Esophagus squamous epithelium (tissue), 5 donors: ENCODE results near the gene ACTG1. TPM values are rescaled to one million over a fixed set of nuclear protein-coding genes. Genes with fewer than 3 reads are reported as not detected.

Source experiments
- DNase-seq: peaks from one replicate; lab custom pipeline; 2025; lab: John Stamatoyannopoulos, UW
- H3K27ac ChIP-seq, 4 donors: fragments of 200-600 bp; sonication (generic); one replicate each; pipeline ENCODE4 v1.5.1; 2016 to 2019; ENCODE audit warnings: mild to moderate bottlenecking in 1 of 4
- H3K27me3 ChIP-seq, 4 donors: fragments of 200-600 bp; sonication (generic); 1 replicate in 3 of 4; 2 replicates in 1 of 4; pipeline versions ENCODE4 v1.5.1 to v1.6.0; 2017 to 2021; ENCODE audit warnings: antibody characterized with exemption in 1 of 4
- H3K36me3 ChIP-seq, 3 donors: fragments of 200-600 bp; sonication (generic); one replicate each; pipeline ENCODE4 v1.5.1; 2016 to 2019
- H3K4me1 ChIP-seq, 3 donors: fragments of 200-600 bp; sonication (generic); one replicate each; pipeline ENCODE4 v1.5.1; 2017 to 2019
- H3K4me3 ChIP-seq, 4 donors: fragments of 200-600 bp; sonication (generic); 1 replicate in 3 of 4; 2 replicates in 1 of 4; pipeline ENCODE4 v1.5.1; 2016 to 2019; ENCODE audit warnings: mild to moderate bottlenecking in 2 of 4, moderate library complexity in 1 of 4
- H3K9me3 ChIP-seq, 3 donors: fragments of 200-600 bp; sonication (generic); one replicate each; pipeline ENCODE4 v1.5.1; 2016 to 2019
- POLR2A ChIP-seq, 4 donors: fragments of 450-650 bp; IDR thresholded peaks; one replicate each; pipeline ENCODE4 v1.6.1; 2017; ENCODE audit warnings: antibody characterized with exemption in 4 of 4, mild to moderate bottlenecking in 4 of 4, moderate library complexity in 3 of 4
- WGBS, 2 donors: methylation state at CpG; one replicate each; pipeline ENCODE4 v1.1.5; 2018; 5-methylcytosine and 5-hydroxymethylcytosine counted together
- intact Hi-C: fragments of 100-400 bp; cut with DNase I; formaldehyde crosslinking; loops from one replicate; pipeline ENCODE4 v1.15.0; 2022
- total RNA-seq, 4 donors: library from RNA; depleted of rRNA; stranded (reverse); fragments of >200 nt; gene quantifications; one replicate each; pipeline ENCODE4 v1.1.0, GENCODE V29; 2016
- TF ChIP-seq, protein P1 (sequence below), 6 experiments: fragments of 450-650 bp in 4 of 6; fragments of 200-600 bp in 2 of 6; sonication (generic) in 2 of 6; IDR thresholded peaks; one replicate each; pipeline ENCODE4 v1.5.1; 2016 to 2019; ENCODE audit warnings: antibody characterized with exemption in 6 of 6, mild to moderate bottlenecking in 4 of 6, moderate library complexity in 4 of 6
- donor health status: DM: yes; HTN: yes; CAD: no.

ACTG1 gene
- total RNA-seq, 4 donors from 2014 or later: 3,349 to 6,664 (median 4,433) TPM

DNA sequence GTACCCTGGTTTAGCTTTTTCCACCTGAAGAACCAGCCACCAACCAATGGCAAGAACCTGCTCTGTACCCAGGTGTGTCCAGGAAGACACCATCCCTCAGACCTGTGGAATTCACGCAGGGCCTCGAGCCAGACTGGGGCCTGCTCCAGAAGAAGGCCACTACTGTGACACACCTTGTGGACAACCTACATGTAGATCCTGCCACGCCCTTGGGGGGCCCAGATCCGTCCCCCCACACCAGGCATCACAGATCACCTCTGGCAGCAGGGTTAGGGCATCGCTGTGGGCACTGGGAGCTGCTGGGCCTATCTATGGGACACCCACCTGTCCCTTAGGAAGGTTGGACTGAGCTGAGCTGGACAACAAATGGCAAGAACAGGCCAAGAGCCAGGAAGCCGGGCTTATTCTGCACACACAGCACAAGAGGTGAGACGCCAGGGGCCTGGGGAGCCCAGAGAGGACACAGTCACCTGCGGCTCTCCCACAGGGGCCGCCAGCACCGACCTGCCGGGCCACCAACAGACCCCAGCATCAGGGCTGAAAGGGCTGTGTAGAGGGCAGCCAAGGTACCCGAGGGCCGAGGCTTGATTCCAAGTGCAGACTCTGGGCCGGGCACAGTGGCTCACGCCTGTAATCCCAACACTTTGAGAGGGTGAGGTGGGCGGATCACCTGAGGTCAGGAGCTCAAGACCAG, 31.8 kb upstream of the ACTG1 start:
- intact Hi-C loops: no loop called here
- Histone ChIP-seq H3K27me3 (no peaks in the 10 kb centered on the region), H3K36me3 (peaks cover 19 to 97% (median 35%) of the 10 kb centered on the region in 3 donors), H3K9me3 (no peaks in the 10 kb centered on the region), H3K4me3 (no peak overlapping the region), H3K4me1 (no peaks in the 10 kb centered on the region), H3K27ac (no peak overlapping the region)
- no peak for TF ChIP-seq POLR2A (IDR thresholded peaks at IDR 0.05)
- TF ChIP-seq, protein P1, sequence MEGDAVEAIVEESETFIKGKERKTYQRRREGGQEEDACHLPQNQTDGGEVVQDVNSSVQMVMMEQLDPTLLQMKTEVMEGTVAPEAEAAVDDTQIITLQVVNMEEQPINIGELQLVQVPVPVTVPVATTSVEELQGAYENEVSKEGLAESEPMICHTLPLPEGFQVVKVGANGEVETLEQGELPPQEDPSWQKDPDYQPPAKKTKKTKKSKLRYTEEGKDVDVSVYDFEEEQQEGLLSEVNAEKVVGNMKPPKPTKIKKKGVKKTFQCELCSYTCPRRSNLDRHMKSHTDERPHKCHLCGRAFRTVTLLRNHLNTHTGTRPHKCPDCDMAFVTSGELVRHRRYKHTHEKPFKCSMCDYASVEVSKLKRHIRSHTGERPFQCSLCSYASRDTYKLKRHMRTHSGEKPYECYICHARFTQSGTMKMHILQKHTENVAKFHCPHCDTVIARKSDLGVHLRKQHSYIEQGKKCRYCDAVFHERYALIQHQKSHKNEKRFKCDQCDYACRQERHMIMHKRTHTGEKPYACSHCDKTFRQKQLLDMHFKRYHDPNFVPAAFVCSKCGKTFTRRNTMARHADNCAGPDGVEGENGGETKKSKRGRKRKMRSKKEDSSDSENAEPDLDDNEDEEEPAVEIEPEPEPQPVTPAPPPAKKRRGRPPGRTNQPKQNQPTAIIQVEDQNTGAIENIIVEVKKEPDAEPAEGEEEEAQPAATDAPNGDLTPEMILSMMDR (IDR thresholded peaks at IDR 0.05): no peak
- no peak for DNase-seq
- 87% methylated on average over 3 of the region's 16 CpGs; no CpG with 5 or more reads in 1 of the 2 donors for WGBS, 2 donors

DNA sequence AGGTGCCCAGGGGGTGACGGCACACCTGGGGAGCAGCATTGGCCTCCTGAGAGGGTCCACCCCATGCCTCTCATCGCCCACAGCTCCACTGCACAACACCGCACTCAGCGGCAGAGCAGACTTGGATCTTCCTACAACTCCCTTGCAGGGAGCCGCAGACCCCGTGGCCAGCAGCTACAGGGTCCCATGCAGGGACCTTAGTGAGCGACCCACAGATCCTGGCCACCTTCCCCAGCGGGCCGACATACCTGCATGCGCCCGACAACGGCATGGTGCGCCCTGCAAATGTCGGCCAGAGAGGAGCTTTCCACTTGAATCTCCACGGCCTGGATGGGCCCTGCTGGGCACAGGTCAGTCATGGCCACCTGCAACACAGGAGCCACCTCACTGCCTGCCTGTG, 31.2 kb upstream of the ACTG1 start:
- Histone ChIP-seq H3K9me3 (no peaks in the 10 kb centered on the region), H3K4me1 (no peaks in the 10 kb centered on the region), H3K4me3 (no peak overlapping the region), H3K27me3 (no peaks in the 10 kb centered on the region), H3K36me3 (peaks cover 19 to 97% (median 35%) of the 10 kb centered on the region in 3 donors), H3K27ac (no peak overlapping the region)
- DNase-seq: no peak
- WGBS, 2 donors: 89% methylated on average over 3 of the region's 15 CpGs; no CpG with 5 or more reads in 1 of the 2 donors
- intact Hi-C loops: no loop called here
- TF ChIP-seq, protein P1 (IDR thresholded peaks at IDR 0.05): no peak
- TF ChIP-seq POLR2A (IDR thresholded peaks at IDR 0.05): no peak

DNA sequence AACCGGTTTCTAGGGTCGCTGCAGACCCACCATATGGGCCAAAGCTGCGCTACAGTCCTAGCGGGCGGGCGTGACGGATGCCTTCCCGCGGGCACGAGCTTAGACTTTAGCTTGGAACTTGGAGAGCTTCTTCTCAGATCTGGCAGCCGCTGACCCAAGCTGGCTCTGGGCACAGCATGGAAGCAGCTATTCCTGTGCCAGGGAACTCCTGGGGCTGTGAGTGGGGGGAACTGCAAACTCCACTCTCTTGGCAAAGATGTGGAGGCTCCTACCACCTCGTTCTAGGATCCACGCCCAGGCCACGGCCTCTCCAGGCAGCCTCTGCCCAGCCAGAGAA, 30.7 kb upstream of the ACTG1 start:
- H3K36me3 ChIP-seq: peaks cover 19 to 97% (median 35%) of the 10 kb centered on the region in 3 donors
- H3K9me3 ChIP-seq: no peaks in the 10 kb centered on the region
- no peak overlapping the region for H3K4me3 ChIP-seq
- peaks cover 0 to under 1% (median 0%) of the 10 kb centered on the region in 4 donors for H3K27me3 ChIP-seq
- H3K27ac ChIP-seq: no peak overlapping the region
- intact Hi-C loops: no loop called here
- TF ChIP-seq, protein P1 (IDR thresholded peaks at IDR 0.05): no peak
- TF ChIP-seq POLR2A (IDR thresholded peaks at IDR 0.05): no peak
- 56 to 61% methylated on average over 5 to 8 of the region's 14 CpGs for WGBS, 2 donors
- no peaks in the 10 kb centered on the region for H3K4me1 ChIP-seq
- no peak for DNase-seq

DNA sequence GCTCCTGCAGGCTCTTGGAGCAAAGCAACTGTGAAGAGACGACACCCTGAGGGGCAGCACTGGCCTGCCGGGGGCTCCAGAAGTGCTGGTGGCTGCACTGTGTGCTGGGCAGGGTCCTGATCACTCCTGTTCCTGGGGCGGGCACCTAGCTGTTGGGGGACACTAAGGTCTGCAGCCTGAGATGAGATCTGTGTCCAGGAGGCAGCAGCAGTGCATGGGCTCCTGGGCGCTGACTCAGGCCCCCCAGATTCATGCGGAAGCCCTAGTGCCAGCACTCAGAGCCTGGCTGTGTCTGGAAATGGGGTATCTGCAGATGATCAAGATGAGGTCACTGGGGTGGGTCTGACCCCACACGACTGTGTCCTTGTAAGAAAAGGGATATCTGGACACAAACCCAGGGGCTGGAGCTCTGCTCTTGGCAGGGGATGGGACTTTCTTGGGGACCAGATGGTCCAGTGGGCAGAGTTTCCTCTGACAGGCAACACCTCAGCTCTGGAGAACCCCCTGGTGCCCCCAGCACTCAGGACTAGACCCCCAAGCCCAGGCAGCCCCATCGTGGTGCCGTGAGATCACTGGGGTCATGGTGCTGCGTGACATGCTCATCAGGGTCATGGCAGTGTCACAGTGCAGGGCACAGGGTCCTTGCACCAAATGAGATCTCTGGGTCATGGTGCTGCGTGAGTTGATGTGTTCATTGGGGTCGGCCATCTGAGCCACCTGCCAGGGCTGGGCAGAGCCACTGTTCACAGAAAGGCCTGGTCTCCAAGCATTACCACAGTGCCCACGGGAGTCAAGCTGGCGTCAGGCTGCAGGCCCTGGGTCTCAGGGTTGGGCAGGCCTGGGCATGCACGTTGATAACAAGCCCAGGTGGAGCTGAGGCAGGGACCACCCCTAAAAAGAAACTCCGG, 30.1 kb upstream of the ACTG1 start:
- Histone ChIP-seq H3K27ac (no peak overlapping the region), H3K27me3 (peaks cover 0 to 6% (median 0%) of the 10 kb centered on the region in 4 donors), H3K4me3 (no peak overlapping the region), H3K36me3 (peaks cover 18 to 97% (median 32%) of the 10 kb centered on the region in 3 donors), H3K4me1 (peaks cover 0 to under 1% (median 0%) of the 10 kb centered on the region in 3 donors), H3K9me3 (no peaks in the 10 kb centered on the region)
- no peak for DNase-seq
- intact Hi-C loops: no loop called here
- WGBS, 2 donors: 78 to 83% methylated on average over 3 of the region's 15 CpGs
- TF ChIP-seq, protein P1 (IDR thresholded peaks at IDR 0.05): no peak
- no peak for TF ChIP-seq POLR2A (IDR thresholded peaks at IDR 0.05)

DNA sequence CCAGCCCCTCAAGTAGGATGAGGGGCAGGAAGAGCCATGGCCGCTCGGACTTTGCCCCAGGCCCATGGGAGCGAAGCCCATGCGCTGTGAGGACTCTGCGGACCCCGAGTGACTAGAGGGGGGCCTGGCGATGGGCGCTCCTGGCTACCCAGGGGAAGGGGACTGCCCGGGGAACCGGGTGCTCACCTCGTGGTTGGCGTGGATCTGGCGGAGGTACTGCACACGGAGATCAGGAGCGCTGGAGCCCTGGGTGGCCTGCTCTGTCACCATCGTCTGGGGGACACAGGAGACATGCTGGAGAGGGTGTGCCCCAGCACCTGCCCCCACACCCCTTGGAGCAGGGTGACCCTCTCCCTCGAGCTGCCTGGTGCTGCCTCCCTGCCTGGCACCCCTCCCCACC, 28.5 kb upstream of the ACTG1 start:
- H3K4me3 ChIP-seq: no peak overlapping the region
- no peak for DNase-seq
- TF ChIP-seq, protein P1 (IDR thresholded peaks at IDR 0.05): no peak
- no peak for TF ChIP-seq POLR2A (IDR thresholded peaks at IDR 0.05)
- peaks cover 6 to 16% (median 14%) of the 10 kb centered on the region in 3 donors for H3K4me1 ChIP-seq
- H3K27me3 ChIP-seq: peaks cover 3 to 22% (median 8%) of the 10 kb centered on the region in 4 donors
- no peak overlapping the region for H3K27ac ChIP-seq
- H3K9me3 ChIP-seq: no peaks in the 10 kb centered on the region
- H3K36me3 ChIP-seq: peaks cover 8 to 81% (median 17%) of the 10 kb centered on the region in 3 donors
- intact Hi-C loops: no loop called here
- 60 to 92% methylated on average over 1 to 9 of the region's 17 CpGs for WGBS, 2 donors
